ENCODE measurements around the gene TTI1.

GRCh38 chr20:37968841-37969401 is 64.3 kb downstream of the TTI1 start:
- no peak for TF ChIP-seq MCM5 (IDR thresholded peaks at IDR 0.05; ENCODE audit: low read depth)
- TF ChIP-seq CTCF (IDR thresholded peaks at IDR 0.05 in 2 of 3, conservative IDR thresholded peaks at IDR 0.05 in 1 of 3; ENCODE audit: insufficient read depth in 2 of 3, low read depth in 1 of 3, low read length in 3 of 3), result no peak
- no peak for TF ChIP-seq SP1 (CRISPR knock-in tag; IDR thresholded peaks at IDR 0.05)
- no peak for TF ChIP-seq ZNF583 (CRISPR knock-in tag; IDR thresholded peaks at IDR 0.05)
- TF ChIP-seq FOXK2 (conservative IDR thresholded peaks at IDR 0.05 in 1 of 2, IDR thresholded peaks at IDR 0.05 in 1 of 2; ENCODE audit: low read depth in 2 of 2), result no peak
- no peak for TF ChIP-seq GATAD2A (IDR thresholded peaks at IDR 0.05)
- no peak for TF ChIP-seq ZBTB26 (CRISPR knock-in tag; IDR thresholded peaks at IDR 0.05)
- no peak for TF ChIP-seq SIN3A (IDR thresholded peaks at IDR 0.05; ENCODE audit: borderline replicate concordance in 2 of 2, control insufficient read depth in 1 of 2, low read depth in 2 of 2, low read length in 2 of 2)
- TF ChIP-seq IRF1 (CRISPR knock-in tag; IDR thresholded peaks at IDR 0.05; ENCODE audit: borderline replicate concordance), result no peak
